Measurements from ENCODE around the gene KRTAP5-9.

KRTAP5-9 gene

DNA sequence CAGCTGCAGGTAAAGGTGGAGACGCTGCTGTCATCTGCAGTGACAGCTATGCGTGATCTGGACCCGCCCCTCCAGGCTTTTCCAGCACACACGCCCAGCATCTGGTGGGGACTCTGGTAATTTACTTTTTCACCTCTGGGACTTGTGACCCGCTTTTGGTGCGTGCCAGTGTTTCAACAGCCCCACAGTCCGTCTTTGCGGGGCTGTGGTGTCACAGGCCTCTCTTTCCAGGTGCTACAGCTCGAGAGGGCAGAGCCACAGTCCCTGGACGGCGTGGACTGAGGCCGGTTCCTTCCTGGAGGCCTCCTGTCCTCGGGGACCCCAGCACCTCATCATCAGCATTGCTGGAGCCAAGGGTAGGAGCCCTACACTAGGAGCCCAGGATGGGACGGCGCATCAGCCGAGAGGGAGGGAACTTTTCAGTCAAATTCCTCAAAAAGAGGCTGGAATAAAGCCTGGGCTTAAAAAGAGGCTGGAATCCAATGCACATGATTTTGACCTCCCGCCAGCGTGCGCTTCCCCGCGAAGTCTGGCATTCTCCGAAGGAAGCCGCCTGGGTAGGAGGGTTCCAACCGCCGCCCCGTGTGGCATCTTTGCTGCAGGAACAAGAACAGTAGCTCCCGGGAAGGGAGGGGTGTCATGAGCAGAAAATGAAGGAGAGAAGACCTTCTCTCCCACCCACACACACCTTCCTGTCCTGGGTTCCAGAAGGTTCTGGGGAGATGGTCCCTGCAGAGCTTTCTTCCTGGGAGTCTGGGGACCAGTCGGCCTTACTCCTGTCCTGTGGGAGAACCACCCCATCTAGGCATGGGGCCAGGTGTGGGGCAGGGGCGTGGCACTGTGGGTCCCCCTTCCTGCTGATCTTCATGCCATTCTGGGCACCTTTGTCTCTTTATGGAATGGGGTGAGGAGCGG lies 46.9 kb upstream of the KRTAP5-9 start:
- TF ChIP-seq FOXP2 (optimal IDR thresholded peaks at IDR 0.05; ENCODE audit: borderline replicate concordance, extremely low read depth, extremely low read length, insufficient read depth) (no peak), TAF1 (IDR thresholded peaks at IDR 0.05; ENCODE audit: borderline replicate concordance, insufficient read depth, low read length) (no peak), POLR2AphosphoS5 (IDR thresholded peaks at IDR 0.05; ENCODE audit: low read depth, low read length) (no peak), SIN3A (IDR thresholded peaks at IDR 0.05; ENCODE audit: borderline replicate concordance, insufficient read depth, low read length) (no peak)
- TF ChIP-seq, protein P1, sequence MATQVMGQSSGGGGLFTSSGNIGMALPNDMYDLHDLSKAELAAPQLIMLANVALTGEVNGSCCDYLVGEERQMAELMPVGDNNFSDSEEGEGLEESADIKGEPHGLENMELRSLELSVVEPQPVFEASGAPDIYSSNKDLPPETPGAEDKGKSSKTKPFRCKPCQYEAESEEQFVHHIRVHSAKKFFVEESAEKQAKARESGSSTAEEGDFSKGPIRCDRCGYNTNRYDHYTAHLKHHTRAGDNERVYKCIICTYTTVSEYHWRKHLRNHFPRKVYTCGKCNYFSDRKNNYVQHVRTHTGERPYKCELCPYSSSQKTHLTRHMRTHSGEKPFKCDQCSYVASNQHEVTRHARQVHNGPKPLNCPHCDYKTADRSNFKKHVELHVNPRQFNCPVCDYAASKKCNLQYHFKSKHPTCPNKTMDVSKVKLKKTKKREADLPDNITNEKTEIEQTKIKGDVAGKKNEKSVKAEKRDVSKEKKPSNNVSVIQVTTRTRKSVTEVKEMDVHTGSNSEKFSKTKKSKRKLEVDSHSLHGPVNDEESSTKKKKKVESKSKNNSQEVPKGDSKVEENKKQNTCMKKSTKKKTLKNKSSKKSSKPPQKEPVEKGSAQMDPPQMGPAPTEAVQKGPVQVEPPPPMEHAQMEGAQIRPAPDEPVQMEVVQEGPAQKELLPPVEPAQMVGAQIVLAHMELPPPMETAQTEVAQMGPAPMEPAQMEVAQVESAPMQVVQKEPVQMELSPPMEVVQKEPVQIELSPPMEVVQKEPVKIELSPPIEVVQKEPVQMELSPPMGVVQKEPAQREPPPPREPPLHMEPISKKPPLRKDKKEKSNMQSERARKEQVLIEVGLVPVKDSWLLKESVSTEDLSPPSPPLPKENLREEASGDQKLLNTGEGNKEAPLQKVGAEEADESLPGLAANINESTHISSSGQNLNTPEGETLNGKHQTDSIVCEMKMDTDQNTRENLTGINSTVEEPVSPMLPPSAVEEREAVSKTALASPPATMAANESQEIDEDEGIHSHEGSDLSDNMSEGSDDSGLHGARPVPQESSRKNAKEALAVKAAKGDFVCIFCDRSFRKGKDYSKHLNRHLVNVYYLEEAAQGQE (IDR thresholded peaks at IDR 0.05; ENCODE audit: insufficient read depth in 1 of 2, low read depth in 2 of 2, low read length in 2 of 2): no peak

- TF ChIP-seq FOXP2 (optimal IDR thresholded peaks at IDR 0.05; ENCODE audit: borderline replicate concordance, extremely low read depth, extremely low read length, insufficient read depth) (no peak), SIN3A (IDR thresholded peaks at IDR 0.05; ENCODE audit: borderline replicate concordance, insufficient read depth, low read length) (no peak), TAF1 (IDR thresholded peaks at IDR 0.05; ENCODE audit: borderline replicate concordance, insufficient read depth, low read length) (no peak), POLR2AphosphoS5 (IDR thresholded peaks at IDR 0.05; ENCODE audit: low read depth, low read length) (no peak)
- TF ChIP-seq, protein P1 (IDR thresholded peaks at IDR 0.05; ENCODE audit: insufficient read depth in 1 of 2, low read depth in 2 of 2, low read length in 2 of 2): no peak
These were observed 46.2 kb upstream of the KRTAP5-9 start for GRCh38 chr11:71502026-71502425.

- TF ChIP-seq POLR2AphosphoS5 (IDR thresholded peaks at IDR 0.05; ENCODE audit: low read depth, low read length): no peak
These were observed 45.3 kb upstream of the KRTAP5-9 start for GRCh38 chr11:71502871-71503435.

DNA sequence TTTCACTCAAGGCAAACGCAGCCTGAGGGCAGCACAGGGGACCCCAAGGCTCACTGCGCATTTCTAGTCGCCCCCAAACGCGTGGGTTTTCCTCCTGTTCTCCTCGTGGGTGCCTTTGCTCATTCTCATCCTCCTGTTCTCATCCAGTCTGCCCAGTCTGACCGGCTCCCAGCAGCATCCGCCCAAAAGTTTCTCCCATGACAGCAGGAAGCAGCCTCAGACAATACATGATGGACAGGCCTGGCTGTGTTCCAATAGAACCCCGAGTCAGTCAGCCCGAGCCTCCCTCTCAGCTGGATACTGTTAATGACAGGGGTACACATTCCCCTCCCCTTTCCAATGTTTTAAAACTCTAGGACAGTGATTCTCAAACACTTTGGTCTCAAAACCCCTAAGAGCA lies 43.7 kb upstream of the KRTAP5-9 start:
- TF ChIP-seq FOXP2 (optimal IDR thresholded peaks at IDR 0.05; ENCODE audit: borderline replicate concordance, extremely low read depth, extremely low read length, insufficient read depth) (no peak), POLR2AphosphoS5 (IDR thresholded peaks at IDR 0.05; ENCODE audit: low read depth, low read length) (no peak), SIN3A (IDR thresholded peaks at IDR 0.05; ENCODE audit: borderline replicate concordance, insufficient read depth, low read length) (no peak), TAF1 (IDR thresholded peaks at IDR 0.05; ENCODE audit: borderline replicate concordance, insufficient read depth, low read length) (no peak)
- TF ChIP-seq, protein P1 (IDR thresholded peaks at IDR 0.05; ENCODE audit: insufficient read depth in 1 of 2, low read depth in 2 of 2, low read length in 2 of 2): no peak

GRCh38 chr11:71505001-71505400 lies 43.2 kb upstream of the KRTAP5-9 start:
- TF ChIP-seq FOXP2 (optimal IDR thresholded peaks at IDR 0.05; ENCODE audit: borderline replicate concordance, extremely low read depth, extremely low read length, insufficient read depth): no peak
- TF ChIP-seq, protein P1 (IDR thresholded peaks at IDR 0.05; ENCODE audit: insufficient read depth in 1 of 2, low read depth in 2 of 2, low read length in 2 of 2): no peak
- no peak for TF ChIP-seq POLR2AphosphoS5 (IDR thresholded peaks at IDR 0.05; ENCODE audit: low read depth, low read length)
- no peak for TF ChIP-seq TAF1 (IDR thresholded peaks at IDR 0.05; ENCODE audit: borderline replicate concordance, insufficient read depth, low read length)
- TF ChIP-seq SIN3A (IDR thresholded peaks at IDR 0.05; ENCODE audit: borderline replicate concordance, insufficient read depth, low read length): no peak

Measured in PFSK-1 (cell line).